Measurements from ENCODE around the gene PRKAA1.
"Not testable (repeated sequence)": the region's sequence is repeated elsewhere in the genome, so short reads cannot be mapped to it uniquely, and the experiment has no call there.

Gene PRKAA1

GRCh38 chr5:40825461-40826043, 27.4 kb upstream of the PRKAA1 start:
- not testable (repeated sequence) for DNase-seq

- DNase-seq = no peak
Measured at GRCh38 chr5:40823459-40823858, 25.3 kb upstream of the PRKAA1 start.

GRCh38 chr5:40813698-40814281, 15.6 kb upstream of the PRKAA1 start:
- DNase-seq = no peak

- DNase-seq = no peak
Measured at GRCh38 chr5:40812125-40812524, 14.0 kb upstream of the PRKAA1 start.

- DNase-seq = no peak
Measured at GRCh38 chr5:40801771-40802562, 3.8 kb upstream of the PRKAA1 start.

GRCh38 chr5:40799258-40799657, 1.1 kb upstream of the PRKAA1 start:
- DNase-seq = no peak

GRCh38 chr5:40798801-40799210, 632 bp upstream of the PRKAA1 start:
- no peak for DNase-seq

- peak; percentile 59 for DNase-seq
Measured at GRCh38 chr5:40797273-40798011, 732 bp downstream of the PRKAA1 start.

GRCh38 chr5:40796487-40796889, 1.7 kb downstream of the PRKAA1 start:
- DNase-seq = no peak

GRCh38 chr5:40794877-40795276, 3.3 kb downstream of the PRKAA1 start:
- DNase-seq = not testable (repeated sequence)

- DNase-seq = not testable (repeated sequence)
Measured at GRCh38 chr5:40794340-40794739, 3.8 kb downstream of the PRKAA1 start.

- not testable (repeated sequence) for DNase-seq
Measured at GRCh38 chr5:40792691-40793090, 5.5 kb downstream of the PRKAA1 start.

GRCh38 chr5:40791715-40792139, 6.4 kb downstream of the PRKAA1 start:
- no peak for DNase-seq

GRCh38 chr5:40790947-40791593, 7.1 kb downstream of the PRKAA1 start:
- DNase-seq = no peak

GRCh38 chr5:40788941-40789340, 9.2 kb downstream of the PRKAA1 start:
- not testable (repeated sequence) for DNase-seq

- DNase-seq = no peak
Measured at GRCh38 chr5:40787986-40788385, 10.2 kb downstream of the PRKAA1 start.

- DNase-seq = not testable (repeated sequence)
Measured at GRCh38 chr5:40786664-40787063, 11.5 kb downstream of the PRKAA1 start.

GRCh38 chr5:40784916-40785315, 13.3 kb downstream of the PRKAA1 start:
- DNase-seq = no peak

GRCh38 chr5:40784027-40784653, 14.0 kb downstream of the PRKAA1 start:
- no peak for DNase-seq

GRCh38 chr5:40781843-40782409, 16.2 kb downstream of the PRKAA1 start:
- DNase-seq = no peak

GRCh38 chr5:40780858-40781257, 17.3 kb downstream of the PRKAA1 start:
- DNase-seq = no peak

- no peak for DNase-seq
Measured at GRCh38 chr5:40780199-40780598, 18.0 kb downstream of the PRKAA1 start.
